ENCODE measurements around the gene PNPLA4.

PNPLA4 gene

DNA sequence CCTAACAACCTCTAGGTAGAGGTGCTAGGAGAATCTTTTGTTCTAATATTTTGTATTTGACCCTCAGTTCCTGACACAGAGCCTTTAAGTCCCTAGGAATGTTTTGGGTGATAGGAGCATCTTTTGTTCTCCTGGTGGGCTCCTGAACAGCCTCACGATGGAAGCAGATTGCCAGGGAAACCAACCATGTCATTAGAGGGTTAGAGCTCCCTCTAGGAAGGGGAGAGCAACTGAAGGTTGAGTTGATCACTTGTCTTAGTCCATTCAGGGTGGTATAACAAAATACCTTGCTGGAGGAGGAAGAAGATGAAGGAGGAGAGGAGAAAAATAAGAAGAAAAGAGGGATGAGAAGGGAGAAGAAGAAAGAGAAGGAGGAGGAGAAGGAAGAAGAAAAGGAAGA, 75.0 kb downstream of the PNPLA4 start:
- DNase-seq = no peak

All from EL (cell line).